Endothelial cell of umbilical vein (primary cell): ENCODE data around the gene C1orf53. TPM values are rescaled to one million over a fixed set of nuclear protein-coding genes. Genes with fewer than 3 reads are reported as not detected.

Experiments
- BruUV-seq: library from RNA; stranded (reverse); fragments of 400-500 nt; replicated peaks from 2 replicates; lab custom pipeline; 2021; lab: Mats Ljungman, UMichigan
- CTCF ChIA-PET: fragments of 300-600, 350-600 bp; sonication (Branson Sonifier 250); formaldehyde crosslinking; loops from one replicate; lab custom pipeline; 2021; ENCODE audit warnings: antibody characterized with exemption, inconsistent platforms; lab: Charles Lee
- POLR2A ChIA-PET: fragments of 300-600, 350-600 bp; sonication (Branson Sonifier 250); formaldehyde crosslinking; loops from one replicate; lab custom pipeline; 2021; ENCODE audit warnings: antibody characterized with exemption, inconsistent platforms; lab: Charles Lee
- DNase-seq: peaks from one replicate; pipeline ENCODE4 v3.0.0-alpha.2; 2011; ENCODE audit warnings: low read depth, low spot score
- FAIRE-seq: peaks from 2 replicates; lab custom pipeline; 2011; peaks lifted over from hg19 to GRCh38; lab: Jason Lieb, UNC
- H2AFZ ChIP-seq: 2 replicates; pipeline ENCODE4 v1.6.0; 2012; ENCODE audit warnings: low read depth, low read length, control low read depth, inconsistent platforms
- H3K27ac ChIP-seq: 2 replicates; pipeline ENCODE4 v1.5.1; 2011; ENCODE audit warnings: low read depth, mild to moderate bottlenecking, control low read depth, low read length, moderate library complexity; ENCODE audit not compliant: insufficient read depth
- H3K27me3 ChIP-seq, 2 experiments: 2 replicates each; pipeline versions ENCODE4 v1.6.0 to v1.6.1; 2011; ENCODE audit warnings: low read length in 2 of 2, mixed read lengths in 1 of 2; ENCODE audit not compliant: control insufficient read depth in 2 of 2, insufficient read depth in 2 of 2
- H3K36me3 ChIP-seq, 2 experiments: 2 replicates in 1 of 2; 3 replicates in 1 of 2; pipeline ENCODE4 v1.5.1; 2011; ENCODE audit warnings: low read length in 2 of 2, mild to moderate bottlenecking in 1 of 2, moderate library complexity in 1 of 2; ENCODE audit not compliant: control insufficient read depth in 2 of 2, insufficient read depth in 2 of 2; ENCODE audit errors: extremely low read depth in 1 of 2
- H3K4me1 ChIP-seq: 3 replicates; pipeline ENCODE4 v1.5.1; 2011; ENCODE audit warnings: mild to moderate bottlenecking, low read length; ENCODE audit not compliant: control insufficient read depth, insufficient read depth; ENCODE audit errors: extremely low read depth
- H3K4me2 ChIP-seq: 2 replicates; pipeline ENCODE4 v1.6.1; 2011; ENCODE audit warnings: low read length, control low read depth, mixed read lengths; ENCODE audit not compliant: insufficient read depth
- H3K4me3 ChIP-seq, 3 experiments: fragments of 200-600 bp in 1 of 3; sonication (generic), shearing (Covaris generic) in 1 of 3; replicated peaks in 1 of 3; 2 replicates each; pipeline ENCODE4 v1.5.1; 2011 to 2016; ENCODE audit warnings: control low read depth in 3 of 3, low read length in 3 of 3, mild to moderate bottlenecking in 2 of 3, inconsistent platforms in 1 of 3, low read depth in 1 of 3, moderate library complexity in 1 of 3; ENCODE audit not compliant: insufficient read depth in 1 of 3
- H3K79me2 ChIP-seq: 2 replicates; pipeline ENCODE4 v1.6.0; 2012; ENCODE audit warnings: low read length, inconsistent platforms; ENCODE audit not compliant: control insufficient read depth, insufficient read depth
- H3K9ac ChIP-seq: replicated peaks from 2 replicates; pipeline ENCODE3; 2011; ENCODE audit warnings: low read length, control low read depth; ENCODE audit not compliant: insufficient read depth; ENCODE audit errors: extremely low read depth
- H3K9me1 ChIP-seq: replicated peaks from 3 replicates; pipeline ENCODE4 v1.6.0; 2011; ENCODE audit warnings: mild to moderate bottlenecking, low read length; ENCODE audit not compliant: control insufficient read depth, insufficient read depth; ENCODE audit errors: extremely low read depth
- H3K9me3 ChIP-seq: replicated peaks from 2 replicates; pipeline ENCODE4 v1.5.1; 2012; ENCODE audit warnings: low read length, inconsistent platforms; ENCODE audit not compliant: control insufficient read depth, insufficient read depth
- H4K20me1 ChIP-seq: replicated peaks from 2 replicates; pipeline ENCODE3; 2011; ENCODE audit warnings: mild to moderate bottlenecking, low read length; ENCODE audit not compliant: control insufficient read depth, insufficient read depth; ENCODE audit errors: extremely low read depth
- CTCF ChIP-seq, 2 donors: IDR thresholded peaks; 1 replicate in 1 of 2; 2 replicates in 1 of 2; pipeline ENCODE4 v1.5.1; 2011; ENCODE audit warnings: low read length in 2 of 2, mild to moderate bottlenecking in 2 of 2, moderate library complexity in 2 of 2, control low read depth in 1 of 2, inconsistent platforms in 1 of 2, low read depth in 1 of 2; ENCODE audit not compliant: insufficient read depth in 1 of 2; ENCODE audit errors: extremely low read depth in 1 of 2
- EZH2 ChIP-seq: IDR thresholded peaks from 2 replicates; pipeline ENCODE4 v1.6.1; 2012; ENCODE audit warnings: borderline replicate concordance, low read depth, mild to moderate bottlenecking, moderate library complexity, low read length, inconsistent platforms; ENCODE audit not compliant: severe bottlenecking
- FOS ChIP-seq: IDR thresholded peaks from 2 replicates; pipeline ENCODE4 v1.6.1; 2011; ENCODE audit warnings: mild to moderate bottlenecking, low read length, moderate library complexity, borderline replicate concordance; ENCODE audit not compliant: insufficient read depth
- GATA2 ChIP-seq: IDR thresholded peaks from 2 replicates; pipeline ENCODE4 v1.7.0; 2011; ENCODE audit warnings: low read depth, mild to moderate bottlenecking, moderate library complexity, mixed read lengths, low read length; ENCODE audit not compliant: insufficient read length, insufficient read depth
- JUN ChIP-seq: IDR thresholded peaks from 2 replicates; pipeline ENCODE4 v1.6.1; 2011; ENCODE audit warnings: borderline replicate concordance, low read depth; ENCODE audit not compliant: insufficient read length, insufficient read depth
- MAX ChIP-seq: IDR thresholded peaks from 2 replicates; pipeline ENCODE4 v1.6.1; 2011; ENCODE audit not compliant: insufficient read depth, insufficient read length
- MYC ChIP-seq: IDR thresholded peaks from one replicate; pipeline ENCODE4 v1.6.1; 2011; ENCODE audit warnings: mild to moderate bottlenecking, low read depth, low read length
- POLR2A ChIP-seq: IDR thresholded peaks from 2 replicates; pipeline ENCODE4 v1.6.1; 2012; ENCODE audit warnings: low read depth, mild to moderate bottlenecking, control low read depth, low read length
- POLR2AphosphoS5 ChIP-seq: IDR thresholded peaks from 2 replicates; pipeline ENCODE4 v1.6.1; 2012; ENCODE audit warnings: low read depth, mild to moderate bottlenecking, control low read depth, low read length, moderate library complexity; ENCODE audit not compliant: insufficient read depth
- dilution Hi-C: fragments of 300-500 bp; cut with MboI; formaldehyde crosslinking; loops from one replicate; pipeline ENCODE4 v1.15.0; 2019; ENCODE audit warnings: low sequenced_read_pairs; ENCODE audit not compliant: extremely low pct_ligation_motif_present
- intact Hi-C: fragments of 100-400 bp; cut with micrococcal nuclease; formaldehyde crosslinking; loops from one replicate; pipeline ENCODE4 v1.10.0; 2022
- polyA plus RNA-seq, 4 experiments: library from polyadenylated mRNA; depleted of rRNA in 3 of 4; stranded (reverse) in 3 of 4; unstranded in 1 of 4; fragments of >200 nt; gene quantifications; 2 replicates each; pipeline versions ENCODE4 v1.2.1 to v1.2.3, GENCODE V29; 2011 to 2012; ENCODE audit warnings: missing spikeins in 1 of 4
- total RNA-seq: library from RNA; stranded (reverse); gene quantifications from 2 replicates; pipeline ENCODE4 v1.2.3, GENCODE V29; 2021

The C1orf53 gene
- total and polyA plus RNA-seq, 2 donors (not counting 3 experiments of a cell fraction or from before 2014, with no cell fraction given): 3.5 to 6.5 TPM

- H3K79me2 ChIP-seq: no peaks in the 10 kb centered on the region
- intact Hi-C loops: no loop called here
- TF ChIP-seq GATA2 (no peak), CTCF (IDR thresholded peaks at IDR 0.05; ENCODE audit: extremely low read depth in 1 of 2, insufficient read depth in 1 of 2, low read depth in 1 of 2, low read length in 2 of 2) (no peak), POLR2AphosphoS5 (no peak), JUN (no peak), POLR2A (no peak), MAX (no peak), MYC (no peak), FOS (no peak), EZH2 (no peak)
- no TSS peak for BruUV-seq
- FAIRE-seq: no peak
- ChIA-PET CTCF (interaction anchor here (0.9 kb wide), 1 partner anchor 10 kb away, joined by 3 read pairs; no protein-coding TSS in a partner anchor), POLR2A (no interaction called here)
- no peaks in the 10 kb centered on the region for H3K9me3 ChIP-seq
- dilution Hi-C loops: no loop called here
- H3K27ac ChIP-seq: no peak overlapping the region
- no peak overlapping the region for H3K4me3 ChIP-seq
- peaks cover 14% of the 10 kb centered on the region for H3K4me1 ChIP-seq
- DNase-seq: no peak
- no peaks in the 10 kb centered on the region for H4K20me1 ChIP-seq
- no peak overlapping the region for H3K9ac ChIP-seq
- no peak overlapping the region for H3K4me2 ChIP-seq
- H2AFZ ChIP-seq: no peak overlapping the region
- H3K36me3 ChIP-seq: no peaks in the 10 kb centered on the region
- H3K27me3 ChIP-seq: peaks cover 29 to 53% of the 10 kb centered on the region in 2 experiments
- no peaks in the 10 kb centered on the region for H3K9me1 ChIP-seq
Observed at GRCh38 chr1:197905699-197906351, 3.4 kb downstream of the C1orf53 start.
